ENCODE results near the gene STK32B. TPM values are rescaled to one million over a fixed set of nuclear protein-coding genes. Genes with fewer than 3 reads are reported as not detected.

Gene STK32B
- total RNA-seq, 1 donor from 2014 or later, result not detected

DNA sequence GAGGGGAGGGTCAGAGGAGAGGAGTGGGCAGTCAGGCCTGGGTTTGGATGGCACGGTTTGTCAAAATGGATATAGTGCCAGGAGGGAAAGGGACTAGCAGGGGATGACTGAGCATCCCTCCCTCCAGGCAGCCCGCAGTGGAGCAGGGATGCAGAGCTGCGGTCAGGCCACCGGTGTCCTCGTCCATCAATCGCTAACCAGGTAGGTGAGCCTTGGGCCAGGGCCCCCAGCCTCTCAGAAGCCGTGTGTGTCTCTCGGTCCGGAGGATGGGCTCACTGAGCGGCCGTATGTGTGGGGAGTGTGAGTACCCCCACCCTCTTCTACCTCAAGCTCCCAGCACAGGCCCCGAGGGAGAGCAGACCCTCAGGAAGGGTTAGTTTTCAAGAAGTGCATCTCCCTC is 31.5 kb upstream of the STK32B start:
- intact Hi-C loops (cut with micrococcal nuclease), result no loop called here
- H3K36me3 Mint-ChIP-seq (ENCODE audit: low read depth), result no peaks in the 10 kb centered on the region
- no peak for DNase-seq
- peaks cover 12% of the 10 kb centered on the region for H3K27me3 Mint-ChIP-seq
- no peaks in the 10 kb centered on the region for H3K9me3 Mint-ChIP-seq
- no peak overlapping the region for H3K27ac Mint-ChIP-seq
- H3K4me1 Mint-ChIP-seq, result no peaks in the 10 kb centered on the region
- H3K4me3 Mint-ChIP-seq, result no peak overlapping the region

DNA sequence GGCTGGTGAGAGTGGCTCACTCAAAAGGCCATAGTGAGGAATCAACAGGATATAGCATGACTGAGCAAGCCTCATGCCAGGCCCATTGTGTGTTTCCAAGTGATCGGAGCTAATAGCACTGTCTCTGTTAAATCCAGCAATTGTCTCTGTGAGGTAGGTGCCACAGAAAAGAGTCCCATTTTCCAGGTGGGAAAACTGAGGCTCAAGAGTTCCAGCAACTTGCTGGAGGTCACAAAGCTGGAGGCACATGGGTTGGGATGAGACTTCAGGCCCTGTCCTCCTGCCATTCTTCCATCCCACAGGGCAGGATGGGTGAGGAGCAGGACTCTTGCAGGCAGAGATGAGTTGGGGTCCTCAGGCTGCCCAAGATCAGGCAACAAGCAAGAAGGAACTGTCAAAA is 30.9 kb upstream of the STK32B start:
- DNase-seq, result no peak
- Mint-ChIP-seq H3K9me3 (no peaks in the 10 kb centered on the region), H3K4me3 (no peak overlapping the region), H3K36me3 (ENCODE audit: low read depth) (no peaks in the 10 kb centered on the region), H3K4me1 (no peaks in the 10 kb centered on the region), H3K27ac (no peak overlapping the region), H3K27me3 (peaks cover 11% of the 10 kb centered on the region)
- intact Hi-C loops (cut with micrococcal nuclease), result no loop called here

- no peak for DNase-seq
- Mint-ChIP-seq H3K36me3 (ENCODE audit: low read depth) (no peaks in the 10 kb centered on the region), H3K4me3 (no peak overlapping the region), H3K9me3 (no peaks in the 10 kb centered on the region), H3K27ac (no peak overlapping the region), H3K27me3 (peaks cover 10% of the 10 kb centered on the region), H3K4me1 (no peaks in the 10 kb centered on the region)
- intact Hi-C loops (cut with micrococcal nuclease), result no loop called here
Observed at GRCh38 chr4:5021546-5021945, 29.7 kb upstream of the STK32B start.

- intact Hi-C loops (cut with micrococcal nuclease), result no loop called here
- no peak for DNase-seq
- Mint-ChIP-seq H3K36me3 (ENCODE audit: low read depth) (no peaks in the 10 kb centered on the region), H3K9me3 (no peaks in the 10 kb centered on the region), H3K27ac (no peak overlapping the region), H3K4me1 (no peaks in the 10 kb centered on the region), H3K4me3 (no peak overlapping the region), H3K27me3 (peaks cover under 1% of the 10 kb centered on the region)
Observed at GRCh38 chr4:5024673-5025072, 26.6 kb upstream of the STK32B start.

- H3K36me3 Mint-ChIP-seq (ENCODE audit: low read depth), result no peaks in the 10 kb centered on the region
- intact Hi-C loops (cut with micrococcal nuclease), result no loop called here
- H3K27me3 Mint-ChIP-seq, result no peaks in the 10 kb centered on the region
- no peak for DNase-seq
- H3K4me3 Mint-ChIP-seq, result no peak overlapping the region
- no peaks in the 10 kb centered on the region for H3K4me1 Mint-ChIP-seq
- H3K9me3 Mint-ChIP-seq, result no peaks in the 10 kb centered on the region
- H3K27ac Mint-ChIP-seq, result no peak overlapping the region
Observed at GRCh38 chr4:5026371-5026770, 24.9 kb upstream of the STK32B start.

DNA sequence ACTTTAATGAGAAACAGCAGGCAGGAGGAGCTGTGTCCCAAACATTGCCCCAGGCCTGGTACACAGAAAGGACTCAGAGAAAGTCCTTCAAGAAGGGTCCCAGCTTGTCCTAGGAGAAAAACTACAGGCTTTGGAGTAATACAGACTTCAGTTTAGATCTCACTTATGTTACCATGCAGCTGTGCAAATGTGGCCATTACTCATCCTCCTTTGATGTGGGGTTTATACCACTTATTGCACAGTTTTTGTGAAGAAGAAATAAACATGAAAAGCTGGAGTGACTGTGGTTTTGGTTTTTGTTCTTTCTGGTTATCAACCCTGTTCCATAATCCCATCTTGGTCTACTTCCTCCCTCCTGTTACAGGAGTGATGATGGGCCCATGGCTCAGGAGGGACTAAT is 23.9 kb upstream of the STK32B start:
- intact Hi-C loops (cut with micrococcal nuclease), result no loop called here
- H3K9me3 Mint-ChIP-seq, result no peaks in the 10 kb centered on the region
- no peaks in the 10 kb centered on the region for H3K4me1 Mint-ChIP-seq
- DNase-seq, result no peak
- H3K27me3 Mint-ChIP-seq, result no peaks in the 10 kb centered on the region
- no peak overlapping the region for H3K4me3 Mint-ChIP-seq
- no peak overlapping the region for H3K27ac Mint-ChIP-seq
- H3K36me3 Mint-ChIP-seq (ENCODE audit: low read depth), result no peaks in the 10 kb centered on the region

DNA sequence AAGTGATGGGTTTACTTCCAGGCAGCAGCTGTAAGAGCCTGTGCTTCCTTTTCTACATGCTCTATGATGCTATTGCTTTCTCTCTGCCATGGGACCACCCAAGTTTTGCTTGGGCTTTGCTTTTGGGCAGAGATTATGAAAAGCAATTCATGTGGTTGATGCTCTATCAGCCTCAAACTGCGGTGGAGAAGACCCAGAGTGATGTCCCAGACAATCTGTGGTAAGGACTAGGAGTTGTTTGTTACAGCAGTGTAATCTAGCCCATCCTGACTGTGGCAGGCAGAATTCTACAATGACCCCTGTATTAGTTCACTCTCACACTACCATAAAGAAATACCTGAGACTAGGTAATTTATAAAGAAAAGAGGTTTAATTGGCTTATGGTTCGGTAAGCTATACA is 22.8 kb upstream of the STK32B start:
- DNase-seq, result no peak
- Mint-ChIP-seq H3K4me1 (peaks cover 2% of the 10 kb centered on the region), H3K27me3 (peaks cover 2% of the 10 kb centered on the region), H3K27ac (no peak overlapping the region), H3K4me3 (no peak overlapping the region), H3K9me3 (no peaks in the 10 kb centered on the region), H3K36me3 (ENCODE audit: low read depth) (no peaks in the 10 kb centered on the region)
- intact Hi-C loops (cut with micrococcal nuclease), result no loop called here

GRCh38 chr4:5029447-5029846 is 21.8 kb upstream of the STK32B start:
- Mint-ChIP-seq H3K27ac (no peak overlapping the region), H3K27me3 (peaks cover 2% of the 10 kb centered on the region), H3K9me3 (no peaks in the 10 kb centered on the region), H3K36me3 (ENCODE audit: low read depth) (no peaks in the 10 kb centered on the region), H3K4me1 (peaks cover 5% of the 10 kb centered on the region), H3K4me3 (no peak overlapping the region)
- DNase-seq, result no peak
- intact Hi-C loops (cut with micrococcal nuclease), result no loop called here

- Mint-ChIP-seq H3K36me3 (ENCODE audit: low read depth) (no peaks in the 10 kb centered on the region), H3K4me3 (no peak overlapping the region), H3K4me1 (peaks cover 5% of the 10 kb centered on the region), H3K9me3 (no peaks in the 10 kb centered on the region), H3K27me3 (peaks cover 2% of the 10 kb centered on the region), H3K27ac (no peak overlapping the region)
- intact Hi-C loops (cut with micrococcal nuclease), result no loop called here
- no peak for DNase-seq
Observed at GRCh38 chr4:5030221-5030620, 21.1 kb upstream of the STK32B start.

GRCh38 chr4:5030927-5031326 is 20.4 kb upstream of the STK32B start:
- Mint-ChIP-seq H3K27ac (no peak overlapping the region), H3K36me3 (ENCODE audit: low read depth) (no peaks in the 10 kb centered on the region), H3K9me3 (no peaks in the 10 kb centered on the region), H3K4me3 (no peak overlapping the region), H3K4me1 (peaks cover 5% of the 10 kb centered on the region), H3K27me3 (peaks cover 2% of the 10 kb centered on the region)
- intact Hi-C loops (cut with micrococcal nuclease), result no loop called here
- no peak for DNase-seq

- Mint-ChIP-seq H3K36me3 (ENCODE audit: low read depth) (no peaks in the 10 kb centered on the region), H3K27me3 (peaks cover 2% of the 10 kb centered on the region), H3K4me1 (peaks cover 5% of the 10 kb centered on the region), H3K9me3 (no peaks in the 10 kb centered on the region), H3K27ac (no peak overlapping the region), H3K4me3 (no peak overlapping the region)
- no peak for DNase-seq
- intact Hi-C loops (cut with micrococcal nuclease), result no loop called here
Observed at GRCh38 chr4:5032813-5033212, 18.5 kb upstream of the STK32B start.

DNA sequence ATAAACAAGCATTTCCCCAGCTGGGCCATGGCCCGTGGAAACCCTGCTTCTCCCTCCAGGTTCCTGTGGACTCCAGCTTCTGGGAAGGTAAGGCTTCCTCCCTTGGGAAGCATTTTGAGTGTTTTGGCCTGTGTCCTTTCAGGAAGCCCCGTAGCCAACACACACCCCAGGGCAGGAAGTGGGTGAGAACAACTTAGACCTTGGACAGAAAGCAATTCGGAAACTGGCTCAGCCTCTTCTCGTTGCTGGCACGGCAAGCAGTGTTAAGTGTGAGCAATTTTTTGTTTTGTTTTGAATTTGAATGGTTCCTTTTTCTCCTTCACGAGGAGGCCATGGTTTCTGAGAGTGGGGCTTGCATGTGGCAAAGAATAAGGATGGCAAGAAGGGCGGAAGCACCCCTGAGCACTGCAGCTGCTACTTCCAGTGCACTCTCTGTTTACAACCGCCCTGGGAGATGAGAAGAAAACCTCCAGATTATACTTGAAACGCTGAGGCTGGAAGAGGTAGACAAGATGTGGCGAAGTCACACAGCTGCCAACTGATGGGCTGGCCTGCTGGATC is 17.9 kb upstream of the STK32B start:
- peak; percentile 56 for DNase-seq
- H3K27ac Mint-ChIP-seq, result no peak overlapping the region
- intact Hi-C loops (cut with micrococcal nuclease), result no loop called here
- H3K4me1 Mint-ChIP-seq, result peaks cover 5% of the 10 kb centered on the region
- no peak overlapping the region for H3K4me3 Mint-ChIP-seq
- peaks cover 2% of the 10 kb centered on the region for H3K27me3 Mint-ChIP-seq
- no peaks in the 10 kb centered on the region for H3K36me3 Mint-ChIP-seq (ENCODE audit: low read depth)
- H3K9me3 Mint-ChIP-seq, result no peaks in the 10 kb centered on the region

DNA sequence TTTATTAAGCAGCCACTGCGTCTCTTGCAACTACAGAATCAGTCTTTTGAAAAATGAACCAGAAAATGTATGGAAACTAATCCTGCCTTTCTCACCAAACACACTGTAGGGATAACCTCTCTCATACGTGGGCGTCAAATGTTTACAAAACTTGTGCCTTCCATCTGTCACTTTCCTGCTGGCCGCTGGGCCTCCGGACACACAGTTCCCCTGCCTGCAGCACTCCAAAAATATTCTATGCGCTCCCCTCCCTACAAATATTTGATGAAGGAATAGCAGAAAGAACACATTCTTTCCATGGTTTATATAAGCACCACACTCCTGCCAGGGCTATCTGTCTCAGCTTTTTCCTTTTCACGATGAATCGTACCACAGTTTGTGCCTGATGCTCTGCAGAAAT is 17.1 kb upstream of the STK32B start:
- DNase-seq, result no peak
- no peaks in the 10 kb centered on the region for H3K36me3 Mint-ChIP-seq (ENCODE audit: low read depth)
- peaks cover 2% of the 10 kb centered on the region for H3K27me3 Mint-ChIP-seq
- H3K9me3 Mint-ChIP-seq, result no peaks in the 10 kb centered on the region
- no peak overlapping the region for H3K27ac Mint-ChIP-seq
- H3K4me1 Mint-ChIP-seq, result peaks cover 5% of the 10 kb centered on the region
- no peak overlapping the region for H3K4me3 Mint-ChIP-seq
- intact Hi-C loops (cut with micrococcal nuclease), result no loop called here

DNA sequence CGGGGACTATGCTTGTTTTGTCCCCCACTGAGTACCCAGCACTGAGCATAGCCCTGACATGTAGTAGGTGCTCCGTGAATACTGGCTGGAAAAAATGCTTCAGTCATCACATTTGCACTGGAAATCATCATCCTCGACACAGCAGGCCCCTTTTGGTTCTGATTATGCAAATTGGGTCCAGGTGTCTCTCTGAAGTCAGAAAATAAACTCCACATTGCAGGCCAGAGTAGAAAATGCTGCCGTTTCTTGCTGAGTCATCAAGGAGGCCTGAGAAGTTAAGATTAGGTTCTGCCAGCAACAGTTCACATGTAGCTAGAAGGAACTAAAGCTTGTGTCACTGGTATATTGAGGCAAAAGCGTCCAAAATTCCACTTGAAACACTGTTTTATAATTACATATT is 15.0 kb upstream of the STK32B start:
- no peaks in the 10 kb centered on the region for H3K9me3 Mint-ChIP-seq
- no peaks in the 10 kb centered on the region for H3K36me3 Mint-ChIP-seq (ENCODE audit: low read depth)
- intact Hi-C loops (cut with micrococcal nuclease), result no loop called here
- H3K4me1 Mint-ChIP-seq, result peaks cover 5% of the 10 kb centered on the region
- H3K27ac Mint-ChIP-seq, result no peak overlapping the region
- no peak for DNase-seq
- peaks cover 2% of the 10 kb centered on the region for H3K27me3 Mint-ChIP-seq
- H3K4me3 Mint-ChIP-seq, result no peak overlapping the region

Measured in activated CD4-positive, alpha-beta T cell treated with anti-CD3 and anti-CD28 coated beads, Interleukin-2, amount 10 ng/mL, durations not matched to agents 24 days and 14 days (primary cell).